Measurements from ENCODE around the gene PYGM.

The PYGM gene

DNA sequence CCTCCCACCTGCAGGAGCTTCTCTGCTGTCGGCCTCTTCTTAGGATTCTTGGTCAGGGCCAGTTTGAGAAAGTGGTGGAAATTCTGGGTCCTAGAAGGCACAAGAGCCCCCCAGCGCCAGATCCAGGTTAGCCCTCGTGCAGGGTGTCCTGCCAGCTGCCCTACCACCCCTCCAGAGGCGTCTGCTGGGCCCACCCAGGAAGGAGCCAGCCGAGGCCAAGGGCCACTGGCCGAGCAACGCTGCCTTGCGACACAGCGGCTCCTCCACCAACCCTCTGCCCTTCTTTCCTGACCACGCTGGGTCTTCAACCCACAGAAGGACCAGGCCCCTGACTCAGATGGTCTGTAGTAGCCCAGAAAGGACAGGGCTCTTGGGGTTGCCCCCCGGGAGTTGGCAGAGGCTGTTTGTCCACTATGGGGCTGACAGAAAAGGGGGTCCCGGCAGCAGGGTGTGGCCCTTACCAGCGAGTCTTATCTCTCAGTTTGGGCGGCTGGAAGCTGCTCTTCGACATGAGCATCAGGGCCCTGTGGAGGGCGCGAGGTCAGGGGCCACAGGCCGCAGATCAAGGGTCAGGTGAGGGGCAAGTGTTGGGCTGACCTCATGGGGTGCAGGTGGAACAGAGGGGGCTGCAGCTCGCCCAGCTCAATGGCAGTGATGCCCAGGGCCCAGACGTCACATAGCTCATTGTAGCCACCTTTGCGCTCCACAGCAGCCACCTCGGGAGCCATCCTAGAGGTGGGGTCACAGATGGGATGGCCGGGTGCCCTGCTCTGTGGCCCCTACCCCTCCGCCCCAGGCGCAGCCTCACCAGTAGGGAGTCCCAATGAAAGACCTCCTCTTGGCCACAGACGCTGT lies 40.8 kb upstream of the PYGM start:
- Histone ChIP-seq H3K4ac (ENCODE audit: low read depth, low read length) (no peak overlapping the region), H3K18ac (ENCODE audit: low read length) (no peak overlapping the region), H2BK5ac (ENCODE audit: low read depth, low read length, poor library complexity) (no peak overlapping the region), H4K8ac (ENCODE audit: low read depth, low read length) (no peak overlapping the region), H3K36me3 (ENCODE audit: control insufficient read depth in 1 of 2, insufficient read depth in 2 of 2, low read length in 2 of 2) (peaks cover 44 to 47% of the 10 kb centered on the region in 2 experiments), H2BK12ac (ENCODE audit: low read length) (no peak overlapping the region), H3K9ac (ENCODE audit: low read length) (no peak overlapping the region), H2AFZ (ENCODE audit: insufficient read depth, low read length, poor library complexity) (no peak overlapping the region), H3K79me2 (ENCODE audit: control insufficient read depth, insufficient read depth, low read length, poor library complexity) (no peaks in the 10 kb centered on the region), H3K27me3 (ENCODE audit: insufficient read depth, low read length) (no peaks in the 10 kb centered on the region), H2BK120ac (ENCODE audit: insufficient read depth, low read length, poor library complexity) (no peak overlapping the region), H3K79me1 (ENCODE audit: low read length) (peaks cover 11% of the 10 kb centered on the region), H4K12ac (ENCODE audit: low read depth, low read length) (no peak overlapping the region), H2AK5ac (ENCODE audit: low read length) (no peak overlapping the region), H3K27ac (ENCODE audit: low read depth, low read length) (no peak overlapping the region), H4K91ac (ENCODE audit: low read depth, low read length) (no peak overlapping the region), H3K14ac (ENCODE audit: low read length) (no peak overlapping the region), H3K4me3 (ENCODE audit: low read depth, low read length) (no peak overlapping the region), H3K9me3 (ENCODE audit: insufficient read depth, low read depth, low read length) (no peaks in the 10 kb centered on the region), H3K23ac (ENCODE audit: low read length) (no peak overlapping the region), H3K4me2 (ENCODE audit: low read length) (no peak overlapping the region), H3K4me1 (ENCODE audit: control insufficient read depth in 1 of 2, insufficient read depth in 2 of 2, low read length in 2 of 2) (peaks cover 8 to 15% of the 10 kb centered on the region in 2 experiments)
- DNase-seq = no peak
- WGBS (ENCODE audit: extremely low coverage, insufficient coverage, insufficient read length) = no CpG with 5 or more reads among the region's 26 CpGs

DNA sequence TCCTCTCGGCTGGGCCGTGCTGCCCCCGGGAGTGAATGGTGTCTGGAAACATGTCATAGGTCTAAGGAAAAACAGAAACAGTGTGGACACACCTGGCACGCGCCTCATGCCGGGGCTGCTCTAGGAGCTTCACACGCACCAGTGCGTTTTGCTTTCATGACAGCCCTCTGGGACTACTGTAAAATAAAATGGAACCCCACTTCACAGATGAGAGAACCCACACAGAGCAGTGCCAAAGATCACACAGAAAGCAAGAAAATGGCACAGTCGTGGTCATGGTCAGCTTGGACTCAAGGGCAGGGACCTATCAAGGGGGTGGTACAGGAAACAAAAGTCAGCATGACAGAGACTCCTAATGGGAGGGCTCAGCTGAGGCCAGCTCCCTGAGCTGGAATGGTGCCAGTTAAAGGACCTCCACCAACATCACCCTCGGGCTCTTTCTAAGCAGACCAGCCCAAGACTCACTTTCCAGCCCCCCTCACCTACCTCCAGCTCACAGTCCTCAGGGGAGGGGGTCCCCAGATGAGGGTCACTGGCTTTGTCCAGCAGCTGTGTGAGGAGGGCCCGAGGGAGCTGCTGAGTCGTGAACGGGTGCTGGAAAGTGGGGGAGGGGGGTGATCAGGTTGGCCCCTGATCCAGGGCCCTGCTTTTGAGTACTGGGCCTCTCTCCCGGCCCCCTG lies 40.0 kb upstream of the PYGM start:
- Histone ChIP-seq H3K9ac (ENCODE audit: low read length) (no peak overlapping the region), H2BK5ac (ENCODE audit: low read depth, low read length, poor library complexity) (no peak overlapping the region), H3K14ac (ENCODE audit: low read length) (no peak overlapping the region), H3K23ac (ENCODE audit: low read length) (no peak overlapping the region), H3K9me3 (ENCODE audit: insufficient read depth, low read depth, low read length) (no peaks in the 10 kb centered on the region), H3K27ac (ENCODE audit: low read depth, low read length) (no peak overlapping the region), H3K4me3 (ENCODE audit: low read depth, low read length) (no peak overlapping the region), H2AFZ (ENCODE audit: insufficient read depth, low read length, poor library complexity) (no peak overlapping the region), H2BK120ac (ENCODE audit: insufficient read depth, low read length, poor library complexity) (no peak overlapping the region), H3K18ac (ENCODE audit: low read length) (no peak overlapping the region), H4K91ac (ENCODE audit: low read depth, low read length) (no peak overlapping the region), H3K4me2 (ENCODE audit: low read length) (no peak overlapping the region), H3K79me2 (ENCODE audit: control insufficient read depth, insufficient read depth, low read length, poor library complexity) (no peaks in the 10 kb centered on the region), H4K8ac (ENCODE audit: low read depth, low read length) (no peak overlapping the region), H2AK5ac (ENCODE audit: low read length) (no peak overlapping the region), H2BK12ac (ENCODE audit: low read length) (no peak overlapping the region), H3K4ac (ENCODE audit: low read depth, low read length) (no peak overlapping the region), H3K27me3 (ENCODE audit: insufficient read depth, low read length) (no peaks in the 10 kb centered on the region), H3K36me3 (ENCODE audit: control insufficient read depth in 1 of 2, insufficient read depth in 2 of 2, low read length in 2 of 2) (peaks cover 36 to 39% of the 10 kb centered on the region in 2 experiments), H4K12ac (ENCODE audit: low read depth, low read length) (no peak overlapping the region), H3K79me1 (ENCODE audit: low read length) (peaks cover 11% of the 10 kb centered on the region), H3K4me1 (ENCODE audit: control insufficient read depth in 1 of 2, insufficient read depth in 2 of 2, low read length in 2 of 2) (peaks cover 8 to 15% of the 10 kb centered on the region in 2 experiments)
- DNase-seq = no peak
- no CpG with 5 or more reads among the region's 14 CpGs for WGBS (ENCODE audit: extremely low coverage, insufficient coverage, insufficient read length)

DNA sequence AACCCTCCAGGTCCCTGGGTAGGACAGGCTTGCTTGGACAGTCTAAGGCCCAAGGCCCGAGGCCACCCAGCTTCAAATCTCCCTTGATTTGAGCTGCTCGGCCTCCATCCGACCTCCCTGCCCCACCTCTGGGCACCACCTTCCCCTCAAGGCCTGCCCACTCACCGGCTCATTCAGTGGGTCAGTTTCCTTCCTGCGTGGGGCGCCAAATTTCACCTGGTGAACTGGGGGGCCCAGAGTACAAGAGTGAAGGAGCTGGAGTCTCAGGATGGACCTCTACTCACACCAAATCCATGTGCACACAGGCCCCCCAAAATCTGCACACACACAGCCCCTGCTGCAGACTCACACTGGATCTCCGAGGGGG lies 39.5 kb upstream of the PYGM start:
- WGBS (ENCODE audit: extremely low coverage, insufficient coverage, insufficient read length) = no CpG with 5 or more reads among the region's 7 CpGs
- peaks cover 11% of the 10 kb centered on the region for H3K79me1 ChIP-seq (ENCODE audit: low read length)

DNA sequence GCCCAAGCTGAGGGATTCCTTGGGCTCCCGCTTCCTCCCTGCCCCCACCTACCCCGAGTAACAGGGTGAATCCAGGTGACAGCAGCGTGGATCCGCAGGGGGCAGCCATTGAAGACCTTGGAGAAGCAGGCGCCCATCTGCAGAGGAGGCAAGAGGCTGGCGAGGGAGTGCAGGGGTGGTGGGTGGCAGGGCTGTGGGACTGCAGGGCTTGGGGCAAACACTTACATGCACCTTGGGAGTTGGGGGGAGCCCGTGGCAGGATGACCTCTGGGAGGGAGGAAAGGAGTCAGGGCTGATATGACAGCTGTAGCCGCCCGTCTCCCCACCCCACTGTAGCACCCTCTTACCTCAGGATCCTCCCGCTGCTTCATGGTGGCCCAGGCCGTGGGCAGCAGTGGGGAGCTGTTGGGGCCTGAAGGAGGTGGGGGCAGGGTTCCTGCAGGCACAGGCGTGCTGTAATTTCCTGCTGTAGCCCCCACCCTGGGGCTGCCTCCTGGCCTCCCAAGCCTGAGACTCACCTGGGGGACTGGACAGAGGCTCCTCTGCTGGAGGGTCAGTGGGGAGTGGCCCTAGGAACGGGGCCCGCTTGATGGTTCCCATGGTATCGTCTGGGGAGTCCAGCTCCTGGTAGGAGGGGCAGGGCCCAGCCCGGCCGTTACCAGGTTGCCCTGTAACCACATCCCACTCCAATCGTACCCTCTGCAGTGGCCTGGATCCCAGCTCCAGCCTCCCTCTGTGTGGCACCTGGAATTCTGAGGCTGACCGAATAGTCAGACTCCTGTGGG lies 37.2 kb upstream of the PYGM start:
- no CpG with 5 or more reads among the region's 19 CpGs for WGBS (ENCODE audit: extremely low coverage, insufficient coverage, insufficient read length)

More for the DNA sequence above, 39.5 kb upstream of the PYGM start:
- no peaks in the 10 kb centered on the region for H3K27me3 ChIP-seq (ENCODE audit: insufficient read depth, low read length)
- H3K4ac ChIP-seq (ENCODE audit: low read depth, low read length) = no peak overlapping the region
- peaks cover 8 to 14% of the 10 kb centered on the region in 2 experiments for H3K4me1 ChIP-seq (ENCODE audit: control insufficient read depth in 1 of 2, insufficient read depth in 2 of 2, low read length in 2 of 2)
- no peak overlapping the region for H3K14ac ChIP-seq (ENCODE audit: low read length)
- no peaks in the 10 kb centered on the region for H3K79me2 ChIP-seq (ENCODE audit: control insufficient read depth, insufficient read depth, low read length, poor library complexity)
- H4K8ac ChIP-seq (ENCODE audit: low read depth, low read length) = no peak overlapping the region
- H3K18ac ChIP-seq (ENCODE audit: low read length) = no peak overlapping the region
- no peak overlapping the region for H2AFZ ChIP-seq (ENCODE audit: insufficient read depth, low read length, poor library complexity)
- H2BK120ac ChIP-seq (ENCODE audit: insufficient read depth, low read length, poor library complexity) = no peak overlapping the region
- no peak overlapping the region for H3K9ac ChIP-seq (ENCODE audit: low read length)
- H2BK5ac ChIP-seq (ENCODE audit: low read depth, low read length, poor library complexity) = no peak overlapping the region
- H3K36me3 ChIP-seq (ENCODE audit: control insufficient read depth in 1 of 2, insufficient read depth in 2 of 2, low read length in 2 of 2) = peaks cover 31 to 34% of the 10 kb centered on the region in 2 experiments
- H4K91ac ChIP-seq (ENCODE audit: low read depth, low read length) = no peak overlapping the region
- DNase-seq = no peak
- no peak overlapping the region for H2BK12ac ChIP-seq (ENCODE audit: low read length)
- no peak overlapping the region for H3K23ac ChIP-seq (ENCODE audit: low read length)
- no peaks in the 10 kb centered on the region for H3K9me3 ChIP-seq (ENCODE audit: insufficient read depth, low read depth, low read length)
- H3K4me2 ChIP-seq (ENCODE audit: low read length) = no peak overlapping the region
- no peak overlapping the region for H3K27ac ChIP-seq (ENCODE audit: low read depth, low read length)
- no peak overlapping the region for H3K4me3 ChIP-seq (ENCODE audit: low read depth, low read length)
- no peak overlapping the region for H2AK5ac ChIP-seq (ENCODE audit: low read length)
- no peak overlapping the region for H4K12ac ChIP-seq (ENCODE audit: low read depth, low read length)

More for the DNA sequence above, 37.2 kb upstream of the PYGM start:
- no peak overlapping the region for H2BK5ac ChIP-seq (ENCODE audit: low read depth, low read length, poor library complexity)
- H3K79me1 ChIP-seq (ENCODE audit: low read length) = no peaks in the 10 kb centered on the region
- no peak overlapping the region for H3K27ac ChIP-seq (ENCODE audit: low read depth, low read length)
- H3K36me3 ChIP-seq (ENCODE audit: control insufficient read depth in 1 of 2, insufficient read depth in 2 of 2, low read length in 2 of 2) = peaks cover 32 to 34% of the 10 kb centered on the region in 2 experiments
- H2AFZ ChIP-seq (ENCODE audit: insufficient read depth, low read length, poor library complexity) = no peak overlapping the region
- H3K4me3 ChIP-seq (ENCODE audit: low read depth, low read length) = no peak overlapping the region
- H3K14ac ChIP-seq (ENCODE audit: low read length) = no peak overlapping the region
- no peak overlapping the region for H4K8ac ChIP-seq (ENCODE audit: low read depth, low read length)
- H2AK5ac ChIP-seq (ENCODE audit: low read length) = no peak overlapping the region
- H2BK12ac ChIP-seq (ENCODE audit: low read length) = no peak overlapping the region
- no peak overlapping the region for H4K12ac ChIP-seq (ENCODE audit: low read depth, low read length)
- no peak overlapping the region for H3K18ac ChIP-seq (ENCODE audit: low read length)
- no peak overlapping the region for H3K9ac ChIP-seq (ENCODE audit: low read length)
- H2BK120ac ChIP-seq (ENCODE audit: insufficient read depth, low read length, poor library complexity) = no peak overlapping the region
- no peaks in the 10 kb centered on the region for H3K9me3 ChIP-seq (ENCODE audit: insufficient read depth, low read depth, low read length)
- no peak overlapping the region for H3K4me2 ChIP-seq (ENCODE audit: low read length)
- no peak overlapping the region for H3K23ac ChIP-seq (ENCODE audit: low read length)
- H3K4me1 ChIP-seq (ENCODE audit: control insufficient read depth in 1 of 2, insufficient read depth in 2 of 2, low read length in 2 of 2) = peaks cover 0 to 3% of the 10 kb centered on the region in 2 experiments
- no peaks in the 10 kb centered on the region for H3K27me3 ChIP-seq (ENCODE audit: insufficient read depth, low read length)
- no peak overlapping the region for H3K4ac ChIP-seq (ENCODE audit: low read depth, low read length)
- H3K79me2 ChIP-seq (ENCODE audit: control insufficient read depth, insufficient read depth, low read length, poor library complexity) = no peaks in the 10 kb centered on the region
- no peak overlapping the region for H4K91ac ChIP-seq (ENCODE audit: low read depth, low read length)
- DNase-seq = no peak

Data from trophoblast cell (in vitro differentiated cells and primary cell).